GM21526 (cell line): Measurements from ENCODE around the gene ANK3.

ENCODE experiments used
- ATAC-seq: cut with Tn5 transposase; IDR thresholded peaks from one replicate; pipeline ENCODE4 v1.9.1; 2021; ENCODE audit warnings: moderate library complexity; ENCODE audit not compliant: unreplicated experiment, low FRiP score

Gene ANK3

GRCh38 chr10:60382946-60383681, 6.6 kb downstream of the ANK3 start:
- ATAC-seq = no peak

GRCh38 chr10:60380781-60381180, 8.9 kb downstream of the ANK3 start:
- no peak for ATAC-seq

GRCh38 chr10:60377955-60378354, 11.7 kb downstream of the ANK3 start:
- ATAC-seq = no peak

- no peak for ATAC-seq
Observed at GRCh38 chr10:60377042-60377352, 12.7 kb downstream of the ANK3 start.

GRCh38 chr10:60376221-60377041, 13.2 kb downstream of the ANK3 start:
- no peak for ATAC-seq

- no peak for ATAC-seq
Observed at GRCh38 chr10:60375293-60376004, 14.2 kb downstream of the ANK3 start.

GRCh38 chr10:60374836-60375235, 14.8 kb downstream of the ANK3 start:
- ATAC-seq = no peak

GRCh38 chr10:60372436-60372835, 17.2 kb downstream of the ANK3 start:
- no peak for ATAC-seq

GRCh38 chr10:60369547-60369930, 20.1 kb downstream of the ANK3 start:
- no peak for ATAC-seq

GRCh38 chr10:60368875-60369546, 20.7 kb downstream of the ANK3 start:
- ATAC-seq = no peak

GRCh38 chr10:60367901-60368300, 21.8 kb downstream of the ANK3 start:
- no peak for ATAC-seq

GRCh38 chr10:60367431-60367830, 22.2 kb downstream of the ANK3 start:
- no peak for ATAC-seq

- ATAC-seq = no peak
Observed at GRCh38 chr10:60367024-60367423, 22.7 kb downstream of the ANK3 start.

GRCh38 chr10:60363187-60363586, 26.5 kb downstream of the ANK3 start:
- ATAC-seq = no peak

GRCh38 chr10:60362461-60362860, 27.2 kb downstream of the ANK3 start:
- ATAC-seq = no peak

GRCh38 chr10:60359066-60359465, 30.6 kb downstream of the ANK3 start:
- ATAC-seq = no peak

GRCh38 chr10:60358282-60358681, 31.4 kb downstream of the ANK3 start:
- ATAC-seq = peak; percentile 98

- no peak for ATAC-seq
Observed at GRCh38 chr10:60353519-60354258, 36.0 kb downstream of the ANK3 start.

- peak; percentile 71 for ATAC-seq
Observed at GRCh38 chr10:60352105-60352504, 37.6 kb downstream of the ANK3 start.

- peak; percentile 49 for ATAC-seq
Observed at GRCh38 chr10:60351191-60351853, 38.4 kb downstream of the ANK3 start.
